GM23248 (cell line): ENCODE data around the gene AMBRA1. TPM values are rescaled to one million over a fixed set of nuclear protein-coding genes. Genes with fewer than 3 reads are reported as not detected.

ENCODE experiments used
- DNase-seq: peaks from one replicate; pipeline ENCODE4 v3.0.0-alpha.2; 2015
- H2AFZ ChIP-seq: fragments of 200-600 bp; sonication (generic); 2 replicates; pipeline ENCODE4 v1.6.1; 2016; ENCODE audit warnings: antibody characterized with exemption
- H3F3A ChIP-seq: fragments of 200-600 bp; sonication (generic); 2 replicates; pipeline ENCODE4 v1.6.1; 2016; ENCODE audit warnings: mild to moderate bottlenecking, antibody characterized with exemption, mixed run types; ENCODE audit not compliant: insufficient read depth
- H3K27ac ChIP-seq: fragments of 200-600 bp; sonication (generic); 2 replicates; pipeline ENCODE4 v1.5.1; 2016; ENCODE audit warnings: mild to moderate bottlenecking
- H3K27me3 ChIP-seq: fragments of 200-600 bp; sonication (generic); replicated peaks from 2 replicates; pipeline ENCODE4 v1.6.1; 2016; ENCODE audit warnings: mild to moderate bottlenecking; ENCODE audit not compliant: insufficient read depth
- H3K36me3 ChIP-seq: fragments of 200-600 bp; sonication (generic); 2 replicates; pipeline ENCODE4 v1.6.1; 2016; ENCODE audit warnings: low read depth, mild to moderate bottlenecking
- H3K4me1 ChIP-seq: fragments of 200-600 bp; sonication (generic); 2 replicates; pipeline ENCODE4 v1.6.1; 2016; ENCODE audit warnings: mild to moderate bottlenecking; ENCODE audit not compliant: insufficient read depth
- H3K4me2 ChIP-seq: fragments of 200-600 bp; sonication (generic); one replicate; pipeline ENCODE4 v1.6.1; 2016; ENCODE audit warnings: mild to moderate bottlenecking; ENCODE audit not compliant: unreplicated experiment
- H3K4me3 ChIP-seq: fragments of 200-600 bp; sonication (generic); 2 replicates; pipeline ENCODE4 v1.5.1; 2016; ENCODE audit warnings: mild to moderate bottlenecking
- H3K79me2 ChIP-seq: fragments of 200-600 bp; sonication (generic); 2 replicates; pipeline ENCODE4 v1.6.1; 2016; ENCODE audit warnings: mild to moderate bottlenecking; ENCODE audit not compliant: insufficient read depth
- H3K9ac ChIP-seq: fragments of 200-600 bp; sonication (generic); 2 replicates; pipeline ENCODE4 v1.6.1; 2016; ENCODE audit warnings: mild to moderate bottlenecking
- H3K9me2 ChIP-seq: fragments of 200-600 bp; sonication (generic); 2 replicates; pipeline ENCODE4 v1.6.1; 2016; ENCODE audit warnings: mixed run types, mild to moderate bottlenecking, moderate library complexity; ENCODE audit not compliant: insufficient read depth
- H3K9me3 ChIP-seq: fragments of 200-600 bp; sonication (generic); one replicate; pipeline ENCODE4 v1.6.1; 2017; ENCODE audit warnings: low read depth
- H4K20me1 ChIP-seq: fragments of 200-600 bp; sonication (generic); 2 replicates; pipeline ENCODE4 v1.6.0; 2016; ENCODE audit not compliant: insufficient read depth
- EZH2 ChIP-seq: fragments of 200-600 bp; sonication (generic); IDR thresholded peaks from 2 replicates; pipeline ENCODE4 v1.6.1; 2018; ENCODE audit warnings: antibody characterized with exemption, mild to moderate bottlenecking; ENCODE audit not compliant: insufficient read depth, poor library complexity, severe bottlenecking
- EZH2phosphoT487 ChIP-seq: fragments of 200-600 bp; sonication (generic); IDR thresholded peaks from 2 replicates; pipeline ENCODE4 v1.6.1; 2018; ENCODE audit warnings: antibody characterized with exemption, moderate library complexity, mild to moderate bottlenecking, low read depth; ENCODE audit not compliant: insufficient read depth
- WGBS, 2 experiments: methylation state at CpG; one replicate each; pipeline ENCODE4 v1.1.6; 2015 to 2017; ENCODE audit warnings: low lambda C conversion rate in 2 of 2, low coverage in 1 of 2; ENCODE audit errors: missing lambda C conversion rate in 2 of 2; 5-methylcytosine and 5-hydroxymethylcytosine counted together
- in situ Hi-C: fragments of 300-500 bp; cut with MboI; formaldehyde crosslinking; loops from 2 replicates; pipeline ENCODE4 v1.15.0; 2020
- polyA plus RNA-seq: library from polyadenylated mRNA; unstranded; fragments of >200 nt; fragmentation: Nextera tagmentation; extraction: Ambion mirVana; gene quantifications from 2 replicates; pipeline ENCODE4 v1.2.1, GENCODE V29; 2016
- total RNA-seq: library from RNA; depleted of rRNA; stranded (reverse); fragments of >200 nt; shearing (Covaris generic); gene quantifications from 2 replicates; pipeline ENCODE4 v1.2.3, GENCODE V29; 2014

The AMBRA1 gene
- total and polyA plus RNA-seq, 2 experiments from 2014 or later = 5.0 to 46.0 TPM

- 86 to 88% methylated on average over 22 of the region's 22 CpGs for WGBS, 2 experiments
- TF ChIP-seq EZH2phosphoT487 (no peak), EZH2 (no peak)
- no peaks in the 10 kb centered on the region for H3F3A ChIP-seq
- no peak overlapping the region for H3K9ac ChIP-seq
- H2AFZ ChIP-seq = no peak overlapping the region
- H3K79me2 ChIP-seq = peaks cover 87% of the 10 kb centered on the region
- no peaks in the 10 kb centered on the region for H3K9me2 ChIP-seq
- no peak overlapping the region for H3K27ac ChIP-seq
- no peaks in the 10 kb centered on the region for H3K27me3 ChIP-seq
- no peaks in the 10 kb centered on the region for H4K20me1 ChIP-seq
- in situ Hi-C loops = no loop called here
- H3K4me1 ChIP-seq = no peaks in the 10 kb centered on the region
- H3K36me3 ChIP-seq = peaks cover 20% of the 10 kb centered on the region
- DNase-seq = no peak
- no peak overlapping the region for H3K4me3 ChIP-seq
- no peaks in the 10 kb centered on the region for H3K9me3 ChIP-seq
- H3K4me2 ChIP-seq = no peak overlapping the region
Measured at GRCh38 chr11:46633291-46634217, 39.7 kb upstream of the AMBRA1 start.

DNA sequence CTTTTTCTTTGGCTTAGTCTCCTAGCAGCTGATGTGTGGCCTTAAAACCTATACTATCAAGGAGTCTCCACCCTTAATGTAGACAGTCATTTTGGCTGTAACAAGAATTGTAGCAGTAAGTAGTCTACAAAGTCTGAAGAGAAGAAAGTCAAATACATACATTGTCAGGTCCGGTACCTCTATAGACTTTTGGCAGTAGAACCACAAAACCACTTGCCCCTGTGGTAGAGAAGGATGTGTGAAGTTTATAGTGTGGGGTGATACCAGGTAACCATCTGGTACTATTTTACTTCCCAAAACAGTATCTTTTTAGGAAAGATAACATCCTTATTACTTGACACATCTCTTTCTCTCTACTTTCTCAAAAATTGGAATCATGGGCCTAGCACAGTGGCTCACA is 38.7 kb upstream of the AMBRA1 start:
- H3K9me2 ChIP-seq = no peaks in the 10 kb centered on the region
- 97 to 100% methylated on average over 1 of the region's 1 CpG for WGBS, 2 experiments
- no peak for DNase-seq
- no peaks in the 10 kb centered on the region for H3F3A ChIP-seq
- H3K36me3 ChIP-seq = peaks cover 25% of the 10 kb centered on the region
- H3K9me3 ChIP-seq = no peaks in the 10 kb centered on the region
- no peak for TF ChIP-seq EZH2phosphoT487
- no peak overlapping the region for H3K9ac ChIP-seq
- no peak overlapping the region for H3K27ac ChIP-seq
- H3K27me3 ChIP-seq = no peaks in the 10 kb centered on the region
- H3K4me1 ChIP-seq = no peaks in the 10 kb centered on the region
- H3K4me2 ChIP-seq = no peak overlapping the region
- H2AFZ ChIP-seq = no peak overlapping the region
- in situ Hi-C loops = no loop called here
- H3K79me2 ChIP-seq = peaks cover 88% of the 10 kb centered on the region
- no peaks in the 10 kb centered on the region for H4K20me1 ChIP-seq
- H3K4me3 ChIP-seq = no peak overlapping the region

DNA sequence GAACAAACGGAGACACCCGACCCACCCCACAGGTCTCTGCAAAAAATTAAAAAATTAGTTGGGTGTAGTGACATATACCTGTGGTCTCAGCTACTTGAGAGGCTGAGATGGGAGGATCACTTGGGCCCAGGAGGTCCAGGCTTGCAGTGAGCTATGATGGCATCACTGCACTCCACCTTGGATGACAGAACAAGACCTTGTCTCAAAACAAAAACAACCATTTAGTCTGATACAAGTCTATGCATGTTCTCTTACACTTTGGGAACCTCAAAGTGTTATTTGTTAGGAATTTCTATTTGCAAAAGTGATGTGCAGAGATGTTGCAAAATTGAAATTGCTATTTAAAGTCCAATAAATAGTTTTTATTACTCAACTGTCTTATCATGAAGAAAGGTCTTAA is 37.9 kb upstream of the AMBRA1 start:
- H3F3A ChIP-seq = no peaks in the 10 kb centered on the region
- peaks cover 88% of the 10 kb centered on the region for H3K79me2 ChIP-seq
- H3K9me3 ChIP-seq = no peaks in the 10 kb centered on the region
- WGBS, 2 experiments = 97 to 100% methylated on average over 2 of the region's 2 CpGs
- no peak overlapping the region for H3K4me3 ChIP-seq
- no peaks in the 10 kb centered on the region for H3K4me1 ChIP-seq
- no peak overlapping the region for H2AFZ ChIP-seq
- no peaks in the 10 kb centered on the region for H4K20me1 ChIP-seq
- peaks cover 20% of the 10 kb centered on the region for H3K36me3 ChIP-seq
- H3K27ac ChIP-seq = no peak overlapping the region
- TF ChIP-seq EZH2phosphoT487 (no peak), EZH2 (no peak)
- H3K4me2 ChIP-seq = no peak overlapping the region
- no peak overlapping the region for H3K9ac ChIP-seq
- in situ Hi-C loops = no loop called here
- DNase-seq = no peak
- no peaks in the 10 kb centered on the region for H3K27me3 ChIP-seq
- no peaks in the 10 kb centered on the region for H3K9me2 ChIP-seq

GRCh38 chr11:46630237-46630636 is 36.4 kb upstream of the AMBRA1 start:
- in situ Hi-C loops = no loop called here
- H3K9ac ChIP-seq = no peak overlapping the region
- no peak for DNase-seq
- H3K27me3 ChIP-seq = no peaks in the 10 kb centered on the region
- H2AFZ ChIP-seq = no peak overlapping the region
- H3K4me1 ChIP-seq = no peaks in the 10 kb centered on the region
- H3K36me3 ChIP-seq = peaks cover 25% of the 10 kb centered on the region
- H3K9me3 ChIP-seq = no peaks in the 10 kb centered on the region
- 97 to 100% methylated on average over 1 of the region's 1 CpG for WGBS, 2 experiments
- no peaks in the 10 kb centered on the region for H3F3A ChIP-seq
- no peaks in the 10 kb centered on the region for H3K9me2 ChIP-seq
- H3K79me2 ChIP-seq = peaks cover 88% of the 10 kb centered on the region
- H3K4me2 ChIP-seq = no peak overlapping the region
- TF ChIP-seq EZH2phosphoT487 (no peak), EZH2 (no peak)
- no peak overlapping the region for H3K27ac ChIP-seq
- H3K4me3 ChIP-seq = no peak overlapping the region
- no peaks in the 10 kb centered on the region for H4K20me1 ChIP-seq
